ENCODE results near the gene ARSB.

Gene ARSB

DNA sequence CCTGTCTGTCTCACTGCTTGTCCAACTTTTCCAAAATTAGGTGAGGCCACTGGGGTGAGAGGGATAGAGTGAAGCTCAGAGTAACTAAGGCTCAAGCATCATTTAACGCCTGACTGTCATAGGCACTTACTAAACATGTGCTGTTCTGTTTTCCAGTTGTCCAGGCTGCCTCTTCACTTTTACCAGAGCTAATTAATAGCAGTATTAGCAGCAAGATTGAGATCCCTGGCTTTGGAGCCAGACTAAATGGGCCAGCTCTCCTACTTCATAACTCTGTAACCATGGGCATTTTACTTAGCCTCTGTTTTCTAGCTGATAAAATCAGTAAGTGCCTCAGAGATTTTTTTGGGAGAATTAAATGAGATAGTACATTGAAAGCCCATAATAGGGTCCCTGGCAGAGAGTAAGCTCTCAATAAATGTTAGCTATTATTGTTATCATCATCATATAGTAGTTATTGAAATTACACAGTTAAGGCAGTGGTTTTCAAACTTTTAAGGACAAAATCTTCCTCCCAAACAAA is 190.4 kb downstream of the ARSB start:
- no peaks in the 10 kb centered on the region for H3K36me3 ChIP-seq (ENCODE audit: control insufficient read depth, insufficient read depth, low read length)
- H3K27me3 ChIP-seq (replicated peaks; ENCODE audit: control insufficient read depth, insufficient read depth, low read length), result no peaks in the 10 kb centered on the region
- TF ChIP-seq, protein P1, sequence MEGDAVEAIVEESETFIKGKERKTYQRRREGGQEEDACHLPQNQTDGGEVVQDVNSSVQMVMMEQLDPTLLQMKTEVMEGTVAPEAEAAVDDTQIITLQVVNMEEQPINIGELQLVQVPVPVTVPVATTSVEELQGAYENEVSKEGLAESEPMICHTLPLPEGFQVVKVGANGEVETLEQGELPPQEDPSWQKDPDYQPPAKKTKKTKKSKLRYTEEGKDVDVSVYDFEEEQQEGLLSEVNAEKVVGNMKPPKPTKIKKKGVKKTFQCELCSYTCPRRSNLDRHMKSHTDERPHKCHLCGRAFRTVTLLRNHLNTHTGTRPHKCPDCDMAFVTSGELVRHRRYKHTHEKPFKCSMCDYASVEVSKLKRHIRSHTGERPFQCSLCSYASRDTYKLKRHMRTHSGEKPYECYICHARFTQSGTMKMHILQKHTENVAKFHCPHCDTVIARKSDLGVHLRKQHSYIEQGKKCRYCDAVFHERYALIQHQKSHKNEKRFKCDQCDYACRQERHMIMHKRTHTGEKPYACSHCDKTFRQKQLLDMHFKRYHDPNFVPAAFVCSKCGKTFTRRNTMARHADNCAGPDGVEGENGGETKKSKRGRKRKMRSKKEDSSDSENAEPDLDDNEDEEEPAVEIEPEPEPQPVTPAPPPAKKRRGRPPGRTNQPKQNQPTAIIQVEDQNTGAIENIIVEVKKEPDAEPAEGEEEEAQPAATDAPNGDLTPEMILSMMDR (IDR thresholded peaks at IDR 0.05; ENCODE audit: insufficient read depth, low read length, poor library complexity, severe bottlenecking), result no peak
- no peak for DNase-seq (ENCODE audit: extremely low read depth, insufficient read length)
- H3K4me3 ChIP-seq (replicated peaks; ENCODE audit: low read depth, low read length), result no peak overlapping the region

DNA sequence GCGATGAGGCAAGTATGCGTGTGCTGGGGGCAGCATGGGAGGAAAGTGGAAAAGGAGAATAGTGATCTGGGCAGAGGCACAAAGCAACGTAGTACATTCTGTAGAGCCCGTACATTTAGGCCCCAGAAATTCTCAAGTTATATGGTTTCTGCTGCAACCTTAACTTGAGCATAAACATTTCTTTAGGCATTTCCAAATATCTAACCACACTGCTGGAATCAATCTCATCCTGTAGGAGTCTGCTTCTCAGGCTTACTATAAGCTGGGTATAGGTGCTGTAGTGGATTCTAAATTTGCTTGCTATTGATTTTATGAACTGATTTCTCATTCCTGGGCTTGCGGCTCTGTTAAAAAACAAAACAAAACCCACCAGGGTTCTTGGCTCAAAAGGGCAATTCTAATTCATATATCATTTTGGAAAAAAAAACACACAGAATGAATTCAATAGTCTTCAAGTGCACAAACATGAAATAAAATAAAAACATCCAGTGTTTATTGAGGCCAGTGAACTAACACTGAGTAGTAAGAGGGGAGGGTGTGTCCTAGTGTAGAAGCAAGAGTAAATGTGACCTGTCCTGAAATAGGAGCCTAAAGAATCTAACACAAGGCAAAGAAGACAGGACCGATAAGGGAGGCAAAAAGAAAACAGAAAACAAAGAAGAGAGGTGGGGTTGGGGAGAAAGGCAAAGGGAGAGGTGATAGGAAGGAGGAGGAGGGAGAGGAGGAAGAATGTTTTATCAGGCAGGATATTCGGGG is 191.0 kb downstream of the ARSB start:
- no peaks in the 10 kb centered on the region for H3K27me3 ChIP-seq (replicated peaks; ENCODE audit: control insufficient read depth, insufficient read depth, low read length)
- DNase-seq (ENCODE audit: extremely low read depth, insufficient read length), result no peak
- TF ChIP-seq, protein P1 (IDR thresholded peaks at IDR 0.05; ENCODE audit: insufficient read depth, low read length, poor library complexity, severe bottlenecking), result no peak
- H3K36me3 ChIP-seq (ENCODE audit: control insufficient read depth, insufficient read depth, low read length), result no peaks in the 10 kb centered on the region
- no peak overlapping the region for H3K4me3 ChIP-seq (replicated peaks; ENCODE audit: low read depth, low read length)

DNA sequence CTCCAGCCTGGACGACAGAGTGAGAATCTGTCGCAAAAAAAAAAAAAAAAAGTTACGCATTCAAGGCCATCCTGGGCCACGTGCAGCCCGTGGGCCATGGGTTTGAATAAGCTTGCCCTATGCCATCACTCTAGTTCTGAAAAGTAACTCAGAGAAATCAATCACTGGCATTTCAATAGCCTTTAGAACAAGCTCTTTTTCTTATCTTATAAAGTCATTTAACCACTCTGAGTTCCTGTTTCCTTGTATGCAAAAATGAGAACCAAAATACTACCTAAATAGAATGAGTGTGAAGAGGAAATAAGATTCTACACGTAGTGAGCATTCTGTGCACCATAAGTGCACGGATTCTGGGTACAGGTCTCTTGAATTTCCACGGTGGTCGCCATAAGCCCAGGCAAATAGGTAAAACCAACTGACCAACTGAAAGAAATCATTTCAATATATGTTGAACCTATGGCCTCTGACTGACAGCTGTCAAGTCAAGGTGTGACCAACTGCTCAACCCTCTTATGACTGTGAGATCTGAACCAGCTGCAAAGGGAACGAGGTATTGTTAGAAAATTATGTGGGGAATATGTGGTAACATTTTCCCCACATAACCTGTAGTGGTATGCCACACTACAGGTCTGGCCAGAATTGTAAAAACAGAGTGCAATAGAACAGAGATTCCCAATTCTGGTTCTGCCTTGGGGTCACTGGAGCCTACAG is 192.6 kb downstream of the ARSB start:
- H3K27me3 ChIP-seq (replicated peaks; ENCODE audit: control insufficient read depth, insufficient read depth, low read length), result no peaks in the 10 kb centered on the region
- TF ChIP-seq, protein P1 (IDR thresholded peaks at IDR 0.05; ENCODE audit: insufficient read depth, low read length, poor library complexity, severe bottlenecking), result no peak
- DNase-seq (ENCODE audit: extremely low read depth, insufficient read length), result no peak
- no peak overlapping the region for H3K4me3 ChIP-seq (replicated peaks; ENCODE audit: low read depth, low read length)
- H3K36me3 ChIP-seq (ENCODE audit: control insufficient read depth, insufficient read depth, low read length), result no peaks in the 10 kb centered on the region

DNA sequence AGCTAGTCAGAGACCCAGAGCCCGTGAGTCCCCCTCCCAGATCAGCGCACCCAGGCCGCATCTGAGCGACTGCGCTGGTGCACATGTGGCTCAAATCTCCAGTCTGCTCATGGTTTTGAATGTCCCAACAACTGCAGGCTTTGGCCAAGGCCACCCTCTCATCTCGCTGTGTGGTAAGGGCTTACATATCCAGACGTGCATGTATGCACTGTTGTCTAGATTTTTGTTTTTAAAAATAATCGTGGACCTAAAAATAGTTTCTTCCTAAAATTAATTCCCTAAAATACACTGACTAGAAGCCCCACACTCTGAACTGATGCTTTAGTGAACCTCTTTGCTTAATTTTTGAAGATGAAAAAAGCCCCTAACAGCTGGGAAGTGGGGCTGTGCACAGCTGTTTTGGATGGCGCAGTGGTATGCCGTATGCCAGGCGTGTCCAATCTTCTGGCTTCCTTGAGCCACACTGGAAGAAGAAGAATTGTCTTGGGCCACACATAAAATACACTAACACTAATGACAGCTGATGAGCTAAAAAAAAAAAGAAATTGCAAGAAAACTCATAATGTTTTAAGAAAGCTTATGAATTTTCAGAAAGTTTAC is 193.5 kb downstream of the ARSB start:
- no peaks in the 10 kb centered on the region for H3K36me3 ChIP-seq (ENCODE audit: control insufficient read depth, insufficient read depth, low read length)

DNA sequence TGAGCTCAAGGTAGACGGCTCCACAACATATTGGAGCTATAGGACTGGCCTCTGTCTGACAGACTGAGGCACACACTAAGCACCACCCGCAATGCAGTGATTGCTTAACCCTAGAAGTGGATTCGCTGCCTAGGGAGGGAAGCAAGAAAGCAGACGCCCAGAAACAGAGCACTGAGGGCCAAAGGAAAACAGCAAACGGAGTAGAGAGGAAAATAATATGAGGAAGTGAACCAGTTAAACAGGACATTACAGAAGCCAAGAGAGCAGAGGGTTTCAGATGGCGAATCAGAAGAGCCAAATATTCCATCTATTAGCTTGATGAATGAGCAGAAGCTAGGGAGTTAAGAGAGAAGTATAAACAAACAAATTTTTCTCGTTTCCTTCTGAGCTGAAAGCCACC is 197.3 kb downstream of the ARSB start:
- TF ChIP-seq, protein P1 (IDR thresholded peaks at IDR 0.05; ENCODE audit: insufficient read depth, low read length, poor library complexity, severe bottlenecking), result no peak
- H3K27me3 ChIP-seq (replicated peaks; ENCODE audit: control insufficient read depth, insufficient read depth, low read length), result no peaks in the 10 kb centered on the region
- H3K36me3 ChIP-seq (ENCODE audit: control insufficient read depth, insufficient read depth, low read length), result no peaks in the 10 kb centered on the region
- H3K4me3 ChIP-seq (replicated peaks; ENCODE audit: low read depth, low read length), result no peak overlapping the region
- DNase-seq (ENCODE audit: extremely low read depth, insufficient read length), result no peak

More for the DNA sequence above, 193.5 kb downstream of the ARSB start:
- Histone ChIP-seq H3K27me3 (replicated peaks; ENCODE audit: control insufficient read depth, insufficient read depth, low read length) (no peaks in the 10 kb centered on the region), H3K4me3 (replicated peaks; ENCODE audit: low read depth, low read length) (no peak overlapping the region)
- TF ChIP-seq, protein P1 (IDR thresholded peaks at IDR 0.05; ENCODE audit: insufficient read depth, low read length, poor library complexity, severe bottlenecking), result no peak
- no peak for DNase-seq (ENCODE audit: extremely low read depth, insufficient read length)

Data from GM06990 (cell line).